Activated T-helper 1 cell treated with anti-CD3 and anti-CD28 coated beads, Interleukin-2, amount 50 U/mL, for 16 hours (primary cell): ENCODE data around the gene NAT10.

Source experiments
- DNase-seq, 2 donors: peaks; one replicate each; pipeline ENCODE4 v3.0.0-alpha.2; 2020; ENCODE audit warnings: low read depth in 1 of 2, low spot score in 1 of 2

Gene NAT10

GRCh38 chr11:34185926-34186841 lies 80.8 kb downstream of the NAT10 start:
- DNase-seq, result no peak

- DNase-seq, result no peak
These were observed 82.8 kb downstream of the NAT10 start for GRCh38 chr11:34188181-34188580.

GRCh38 chr11:34189191-34189590 lies 83.8 kb downstream of the NAT10 start:
- DNase-seq, result no peak

GRCh38 chr11:34190192-34191139 lies 85.0 kb downstream of the NAT10 start:
- DNase-seq, result no peak

- no peak for DNase-seq
These were observed 86.1 kb downstream of the NAT10 start for GRCh38 chr11:34191578-34191977.

- DNase-seq, result no peak
These were observed 87.3 kb downstream of the NAT10 start for GRCh38 chr11:34192481-34193401.

GRCh38 chr11:34194576-34195335 lies 89.3 kb downstream of the NAT10 start:
- DNase-seq, result no peak
